Upper lobe of left lung (tissue), 6 donors: ENCODE data around the gene MBP. TPM values are rescaled to one million over a fixed set of nuclear protein-coding genes. Genes with fewer than 3 reads are reported as not detected.
A peak's percentile ranks its signal among the peaks of the same experiment; 100 is the strongest.

ENCODE experiments used
- ATAC-seq, 2 donors: fragments of 200-7000 bp; cut with Tn5 transposase; one replicate each; pipeline ENCODE4 v1.9.1; 2022; ENCODE audit warnings: mild to moderate bottlenecking in 2 of 2, moderate library complexity in 2 of 2; ENCODE audit not compliant: low FRiP score in 2 of 2
- DNase-seq, 2 donors: peaks; one replicate each; pipeline ENCODE4 v3.0.0-alpha.2; 2019 to 2020
- H3K27ac ChIP-seq, 4 donors: fragments of 200-600 bp; sonication (generic); one replicate each; pipeline ENCODE4 v1.5.1; 2016 to 2019
- H3K27me3 ChIP-seq, 4 donors: fragments of 200-600 bp; sonication (generic); one replicate each; pipeline ENCODE4 v1.5.1; 2017 to 2019
- H3K36me3 ChIP-seq, 4 donors: fragments of 200-600 bp; sonication (generic); one replicate each; pipeline ENCODE4 v1.5.1; 2016 to 2019
- H3K4me1 ChIP-seq, 4 donors: fragments of 200-600 bp; sonication (generic); one replicate each; pipeline ENCODE4 v1.5.1; 2018 to 2019
- H3K4me3 ChIP-seq, 4 donors: fragments of 200-600 bp; sonication (generic); one replicate each; pipeline ENCODE4 v1.5.1; 2017 to 2019; ENCODE audit warnings: mild to moderate bottlenecking in 2 of 4, moderate library complexity in 1 of 4
- H3K9me3 ChIP-seq, 4 donors: fragments of 200-600 bp; sonication (generic); one replicate each; pipeline ENCODE4 v1.5.1; 2018 to 2019
- CTCF ChIP-seq, 6 experiments: fragments of 450-650 bp in 4 of 6; fragments of 200-600 bp in 2 of 6; sonication (generic) in 2 of 6; IDR thresholded peaks; one replicate each; pipeline ENCODE4 v1.5.1; 2016 to 2019; ENCODE audit warnings: antibody characterized with exemption in 6 of 6
- EP300 ChIP-seq, 4 donors: sonication (generic); formaldehyde crosslinking; IDR thresholded peaks; one replicate each; pipeline ENCODE4 v1.5.1; 2017; ENCODE audit warnings: antibody characterized with exemption in 4 of 4, control low read depth in 2 of 4
- POLR2A ChIP-seq, 4 donors: fragments of 450-650 bp; IDR thresholded peaks; one replicate each; pipeline ENCODE4 v1.5.1; 2016 to 2017; ENCODE audit warnings: antibody characterized with exemption in 4 of 4, mild to moderate bottlenecking in 2 of 4
- POLR2AphosphoS5 ChIP-seq, 2 donors: sonication (generic); formaldehyde crosslinking; IDR thresholded peaks; one replicate each; pipeline ENCODE4 v1.5.1; 2017; ENCODE audit warnings: antibody characterized with exemption in 2 of 2
- WGBS, 2 donors: methylation state at CpG; one replicate each; pipeline ENCODE4 v1.1.5; 2017 to 2018; 5-methylcytosine and 5-hydroxymethylcytosine counted together
- total RNA-seq, 6 donors: library from RNA; depleted of rRNA in 4 of 6; stranded (reverse); fragments of >200 nt in 4 of 6; gene quantifications; one replicate each; pipeline versions ENCODE4 v1.1.0 to v1.2.1, GENCODE V29; 2016 to 2021
- donor health status: DM: no; HTN: no; CAD: no; lungs with moderate emphysema.
- donor health status: DM: no; HTN: yes; CAD: no; lungs with severe emphysema.

MBP gene
- total RNA-seq, 6 donors from 2014 or later = 55.5 to 87.6 (median 68.8) TPM

- H3K4me1 ChIP-seq = peaks cover 31 to 64% (median 33%) of the 10 kb centered on the region in 4 donors
- no peaks in the 10 kb centered on the region for H3K9me3 ChIP-seq
- H3K36me3 ChIP-seq = no peaks in the 10 kb centered on the region
- TF ChIP-seq EP300 (IDR thresholded peaks at IDR 0.05) = no peak
- TF ChIP-seq CTCF (IDR thresholded peaks at IDR 0.05) = no peak
- TF ChIP-seq POLR2AphosphoS5 (IDR thresholded peaks at IDR 0.05) = no peak
- TF ChIP-seq POLR2A (IDR thresholded peaks at IDR 0.05) = no peak
- DNase-seq (peak; percentile 73 to 78), ATAC-seq (peak; percentile 7 to 31)
- 42 to 47% methylated on average over 13 to 25 of the region's 44 CpGs for WGBS, 2 donors
- peak overlapping the region; percentile 96 to 99 (median 97) for H3K27ac ChIP-seq
- peak overlapping the region; percentile 77 to 91 (median 88) for H3K4me3 ChIP-seq
- H3K27me3 ChIP-seq = no peaks in the 10 kb centered on the region
Measured at GRCh38 chr18:77133051-77133834, 660 bp upstream of the MBP start.

GRCh38 chr18:77131652-77132368, 773 bp downstream of the MBP start:
- Histone ChIP-seq H3K4me1 (peaks cover 32 to 64% (median 42%) of the 10 kb centered on the region in 4 donors), H3K27me3 (no peaks in the 10 kb centered on the region), H3K9me3 (no peaks in the 10 kb centered on the region), H3K4me3 (peak overlapping the region; percentile 77 to 91 (median 88)), H3K27ac (peak overlapping the region; percentile 96 to 99 (median 97)), H3K36me3 (no peaks in the 10 kb centered on the region)
- 0% methylated on average over 30 of the region's 76 CpGs; no CpG with 5 or more reads in 1 of the 2 donors for WGBS, 2 donors
- DNase-seq (peak; percentile 80 to 92), ATAC-seq (peak; percentile 80 to 83)
- TF ChIP-seq POLR2A (IDR thresholded peaks at IDR 0.05) (peak in 3 of 4 donors; percentile 55 to 71 (median 60)), POLR2AphosphoS5 (IDR thresholded peaks at IDR 0.05) (peak; percentile 24 to 28), CTCF (IDR thresholded peaks at IDR 0.05) (no peak)

- ATAC-seq = peak; percentile 4 to 55
- WGBS, 2 donors = 3 to 7% methylated on average over 17 to 31 of the region's 31 CpGs
- TF ChIP-seq POLR2A (IDR thresholded peaks at IDR 0.05) = peak in 1 of 4 donors; percentile 43
- peak; percentile 20 to 48 for TF ChIP-seq POLR2AphosphoS5 (IDR thresholded peaks at IDR 0.05)
- no peak for TF ChIP-seq EP300 (IDR thresholded peaks at IDR 0.05)
- no peak for TF ChIP-seq CTCF (IDR thresholded peaks at IDR 0.05)
- Histone ChIP-seq H3K9me3 (no peaks in the 10 kb centered on the region), H3K4me1 (peaks cover 32 to 65% (median 44%) of the 10 kb centered on the region in 4 donors), H3K27me3 (no peaks in the 10 kb centered on the region), H3K27ac (peak overlapping the region; percentile 96 to 99 (median 97)), H3K36me3 (no peaks in the 10 kb centered on the region), H3K4me3 (peak overlapping the region; percentile 77 to 91 (median 88))
- peak; percentile 63 to 89 for DNase-seq
Measured at GRCh38 chr18:77131100-77131651, 1.4 kb downstream of the MBP start.

- ATAC-seq = no peak
- peaks cover 32 to 69% (median 45%) of the 10 kb centered on the region in 4 donors for H3K4me1 ChIP-seq
- no peaks in the 10 kb centered on the region for H3K9me3 ChIP-seq
- H3K27ac ChIP-seq = peak overlapping the region; percentile 96 to 99 (median 97)
- peak overlapping the region in 3 of 4 donors; percentile 77 to 91 (median 90) for H3K4me3 ChIP-seq
- 47 to 62% methylated on average over 27 of the region's 27 CpGs for WGBS, 2 donors
- no peak for DNase-seq
- no peaks in the 10 kb centered on the region for H3K27me3 ChIP-seq
- no peaks in the 10 kb centered on the region for H3K36me3 ChIP-seq
- no peak for TF ChIP-seq EP300 (IDR thresholded peaks at IDR 0.05)
- TF ChIP-seq CTCF (IDR thresholded peaks at IDR 0.05) = no peak
- TF ChIP-seq POLR2AphosphoS5 (IDR thresholded peaks at IDR 0.05) = no peak
- TF ChIP-seq POLR2A (IDR thresholded peaks at IDR 0.05) = no peak
Measured at GRCh38 chr18:77130229-77131099, 2.1 kb downstream of the MBP start.
